Liver (tissue), 9 donors: ENCODE results near the gene EXD2. TPM values are rescaled to one million over a fixed set of nuclear protein-coding genes. Genes with fewer than 3 reads are reported as not detected.

Experiments
- DNase-seq: peaks from one replicate; pipeline ENCODE4 v3.0.0-alpha.2; 2017; ENCODE audit warnings: low spot score
- H3K27ac ChIP-seq, 2 donors: one replicate each; pipeline ENCODE4 v1.7.0; 2013; ENCODE audit warnings: inconsistent platforms in 2 of 2, low read length in 2 of 2, control low read depth in 1 of 2, low read depth in 1 of 2, mild to moderate bottlenecking in 1 of 2
- H3K27me3 ChIP-seq, 4 donors: one replicate each; pipeline versions ENCODE4 v1.6.1 to v1.7.0; 2013; ENCODE audit warnings: low read length in 3 of 4, inconsistent platforms in 1 of 4, mild to moderate bottlenecking in 1 of 4, moderate library complexity in 1 of 4; ENCODE audit not compliant: control insufficient read depth in 4 of 4, insufficient read depth in 4 of 4
- H3K36me3 ChIP-seq, 4 donors: one replicate each; pipeline versions ENCODE4 v1.6.1 to v1.7.0; 2013; ENCODE audit warnings: low read length in 3 of 4, mild to moderate bottlenecking in 3 of 4, low read depth in 1 of 4, moderate library complexity in 1 of 4; ENCODE audit not compliant: control insufficient read depth in 4 of 4, insufficient read depth in 3 of 4
- H3K4me1 ChIP-seq, 4 donors: one replicate each; pipeline versions ENCODE4 v1.6.1 to v1.7.0; 2013; ENCODE audit warnings: low read length in 3 of 4, mild to moderate bottlenecking in 3 of 4, moderate library complexity in 1 of 4; ENCODE audit not compliant: control insufficient read depth in 4 of 4, insufficient read depth in 4 of 4
- H3K4me3 ChIP-seq, 3 donors: one replicate each; pipeline versions ENCODE4 v1.6.1 to v1.7.0; 2013; ENCODE audit warnings: low read length in 3 of 3, control low read depth in 1 of 3, low read depth in 1 of 3, mild to moderate bottlenecking in 1 of 3
- H3K9ac ChIP-seq, 2 donors: one replicate each; pipeline ENCODE4 v1.7.0; 2013; ENCODE audit warnings: low read length in 2 of 2, mild to moderate bottlenecking in 2 of 2, moderate library complexity in 2 of 2, control low read depth in 1 of 2, low read depth in 1 of 2
- H3K9me3 ChIP-seq, 4 donors: one replicate each; pipeline versions ENCODE4 v1.6.1 to v1.7.0; 2013; ENCODE audit warnings: low read length in 3 of 4; ENCODE audit not compliant: control insufficient read depth in 4 of 4
- ATF3 ChIP-seq: IDR thresholded peaks from 2 replicates; pipeline ENCODE4 v1.6.1; 2016; ENCODE audit warnings: antibody characterized with exemption
- CTCF ChIP-seq: fragments of 150-350 bp; IDR thresholded peaks from 2 replicates; pipeline ENCODE4 v1.5.1; 2017; ENCODE audit warnings: improper control_type of control experiment, low read depth, low read length; ENCODE audit not compliant: missing input control
- EGR1 ChIP-seq, 2 donors: IDR thresholded peaks; 2 replicates each; pipeline ENCODE4 v1.6.1; 2016 to 2018; ENCODE audit warnings: antibody characterized with exemption in 2 of 2, low read depth in 2 of 2
- FOXA1 ChIP-seq: IDR thresholded peaks from 2 replicates; pipeline ENCODE4 v1.6.1; 2016; ENCODE audit warnings: antibody characterized with exemption
- FOXA2 ChIP-seq: IDR thresholded peaks from 2 replicates; pipeline ENCODE4 v1.6.1; 2016; ENCODE audit warnings: antibody characterized with exemption
- GABPA ChIP-seq, 2 donors: IDR thresholded peaks in 1 of 2; conservative IDR thresholded peaks in 1 of 2; 2 replicates each; pipeline ENCODE4 v1.6.1; 2016; ENCODE audit warnings: antibody characterized with exemption in 2 of 2, mild to moderate bottlenecking in 1 of 2, moderate library complexity in 1 of 2
- HNF4A ChIP-seq, 2 donors: conservative IDR thresholded peaks; 2 replicates each; pipeline ENCODE4 v1.6.1; 2016; ENCODE audit warnings: antibody characterized with exemption in 2 of 2, mild to moderate bottlenecking in 2 of 2
- HNF4G ChIP-seq: IDR thresholded peaks from 2 replicates; pipeline ENCODE4 v1.6.1; 2016; ENCODE audit warnings: antibody characterized with exemption
- JUND ChIP-seq, 2 donors: IDR thresholded peaks; 2 replicates each; pipeline ENCODE4 v1.6.1; 2016; ENCODE audit warnings: antibody characterized with exemption in 2 of 2
- MAX ChIP-seq: IDR thresholded peaks from 2 replicates; pipeline ENCODE4 v1.6.1; 2016; ENCODE audit warnings: antibody characterized with exemption
- NR2F2 ChIP-seq: IDR thresholded peaks from 2 replicates; pipeline ENCODE4 v1.6.1; 2016; ENCODE audit warnings: antibody characterized with exemption
- RAD21 ChIP-seq, 2 donors: IDR thresholded peaks; 2 replicates each; pipeline ENCODE4 v1.6.1; 2016; ENCODE audit warnings: antibody characterized with exemption in 2 of 2, mild to moderate bottlenecking in 2 of 2
- REST ChIP-seq: IDR thresholded peaks from 2 replicates; pipeline ENCODE4 v1.6.1; 2016; ENCODE audit warnings: antibody characterized with exemption, mild to moderate bottlenecking
- RXRA ChIP-seq, 2 donors: IDR thresholded peaks; 2 replicates each; pipeline ENCODE4 v1.6.1; 2017 to 2018; ENCODE audit warnings: antibody characterized with exemption in 2 of 2, mild to moderate bottlenecking in 1 of 2
- SP1 ChIP-seq: IDR thresholded peaks from 2 replicates; pipeline ENCODE4 v1.6.1; 2018; ENCODE audit warnings: antibody characterized with exemption, mild to moderate bottlenecking
- TAF1 ChIP-seq: conservative IDR thresholded peaks from 2 replicates; pipeline ENCODE4 v1.6.1; 2016; ENCODE audit warnings: antibody characterized with exemption, mild to moderate bottlenecking
- YY1 ChIP-seq: IDR thresholded peaks from 2 replicates; pipeline ENCODE4 v1.6.1; 2016; ENCODE audit warnings: antibody characterized with exemption, mild to moderate bottlenecking
- ZBTB33 ChIP-seq: IDR thresholded peaks from 2 replicates; pipeline ENCODE4 v1.6.1; 2016; ENCODE audit warnings: antibody characterized with exemption
- WGBS: extraction: QIAGEN DNeasy Blood & Tissue Kit; methylation state at CpG from one replicate; pipeline ENCODE4 v1.1.7; 2013; 5-methylcytosine and 5-hydroxymethylcytosine counted together
- polyA plus RNA-seq, 2 donors: library from polyadenylated mRNA; stranded (reverse) in 1 of 2; unstranded in 1 of 2; fragments of 200-250 nt in 1 of 2; fragments of >200 nt in 1 of 2; fragmentation: Nextera tagmentation in 1 of 2; extraction: Ambion mirVana in 1 of 2; gene quantifications; one replicate each; pipeline versions ENCODE4 v1.2.1 to v1.2.3, GENCODE V29; 2013 to 2015
- total RNA-seq, 2 donors: library from RNA; depleted of rRNA; stranded (reverse); fragments of >200 nt; gene quantifications; one replicate each; pipeline ENCODE4 v1.2.3, GENCODE V29; 2014
- donor health status: healthy.
- donor health status: healthy.
- donor health status: healthy.
- donor health status: healthy.
- donor health status: healthy.

Gene EXD2
- total and polyA plus RNA-seq, 4 donors, result 4.7 to 8.8 (median 5.0) TPM

- Histone ChIP-seq H3K27me3 (no peaks in the 10 kb centered on the region), H3K9me3 (no peaks in the 10 kb centered on the region), H3K4me1 (peaks cover 0 to 1% (median under 1%) of the 10 kb centered on the region in 4 donors), H3K9ac (no peak overlapping the region), H3K36me3 (no peaks in the 10 kb centered on the region), H3K4me3 (no peak overlapping the region), H3K27ac (no peak overlapping the region)
- 90% methylated on average over 9 of the region's 9 CpGs for WGBS
- no peak for TF ChIP-seq CTCF
- no peak for TF ChIP-seq HNF4A (conservative IDR thresholded peaks at IDR 0.05)
- TF ChIP-seq RAD21 (IDR thresholded peaks at IDR 0.05), result no peak
- TF ChIP-seq EGR1 (IDR thresholded peaks at IDR 0.05; ENCODE audit: low read depth in 2 of 2), result no peak
- no peak for TF ChIP-seq RXRA (IDR thresholded peaks at IDR 0.05)
- no peak for TF ChIP-seq GABPA (IDR thresholded peaks at IDR 0.05 in 1 of 2, conservative IDR thresholded peaks at IDR 0.05 in 1 of 2)
- TF ChIP-seq FOXA1, result no peak
- TF ChIP-seq TAF1, result no peak
- no peak for TF ChIP-seq FOXA2
- TF ChIP-seq REST, result no peak
- TF ChIP-seq NR2F2, result no peak
- no peak for TF ChIP-seq YY1
- no peak for TF ChIP-seq SP1
- no peak for TF ChIP-seq HNF4G
- no peak for TF ChIP-seq MAX
- TF ChIP-seq ZBTB33, result no peak
- no peak for TF ChIP-seq ATF3
- no peak for TF ChIP-seq JUND (IDR thresholded peaks at IDR 0.05)
- no peak for DNase-seq
Measured at GRCh38 chr14:69280746-69281291, 89.5 kb downstream of the EXD2 start.
